DOHH2 (cell line): ENCODE data around the gene MAP4K3.

Experiments used
- EZH2phosphoT487 ChIP-seq: fragments of 200-600 bp; sonication (generic); IDR thresholded peaks from 2 replicates; pipeline ENCODE4 v1.6.1; 2017; ENCODE audit warnings: borderline replicate concordance, mild to moderate bottlenecking, antibody characterized with exemption, low read length, moderate library complexity, mixed read lengths
- TF ChIP-seq, protein P1 (sequence below): fragments of 200-600 bp; sonication (generic); IDR thresholded peaks from one replicate; pipeline ENCODE4 v1.5.1; 2014; ENCODE audit warnings: antibody characterized with exemption, mild to moderate bottlenecking, low read depth, low read length; ENCODE audit not compliant: poor library complexity, severe bottlenecking

DNA sequence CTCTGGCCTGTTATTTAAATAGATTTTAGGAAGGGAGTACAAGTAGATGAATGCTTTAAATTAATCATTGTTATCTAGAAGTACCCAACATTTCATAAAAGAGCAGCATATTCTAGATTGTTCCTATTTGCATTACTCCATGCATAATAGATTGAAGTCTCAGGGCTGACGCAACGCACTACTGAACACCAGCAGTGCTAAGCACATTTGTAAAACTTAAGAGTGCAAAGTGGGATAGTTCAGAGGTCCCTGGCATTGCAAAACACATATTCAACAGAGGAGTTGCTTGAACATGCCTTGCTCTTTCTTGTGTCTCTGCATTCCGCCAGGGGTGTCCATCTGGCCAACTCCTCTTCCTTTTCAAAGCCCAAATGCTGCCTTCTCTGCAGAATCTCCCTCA is 215.6 kb downstream of the MAP4K3 start:
- TF ChIP-seq, protein P1, sequence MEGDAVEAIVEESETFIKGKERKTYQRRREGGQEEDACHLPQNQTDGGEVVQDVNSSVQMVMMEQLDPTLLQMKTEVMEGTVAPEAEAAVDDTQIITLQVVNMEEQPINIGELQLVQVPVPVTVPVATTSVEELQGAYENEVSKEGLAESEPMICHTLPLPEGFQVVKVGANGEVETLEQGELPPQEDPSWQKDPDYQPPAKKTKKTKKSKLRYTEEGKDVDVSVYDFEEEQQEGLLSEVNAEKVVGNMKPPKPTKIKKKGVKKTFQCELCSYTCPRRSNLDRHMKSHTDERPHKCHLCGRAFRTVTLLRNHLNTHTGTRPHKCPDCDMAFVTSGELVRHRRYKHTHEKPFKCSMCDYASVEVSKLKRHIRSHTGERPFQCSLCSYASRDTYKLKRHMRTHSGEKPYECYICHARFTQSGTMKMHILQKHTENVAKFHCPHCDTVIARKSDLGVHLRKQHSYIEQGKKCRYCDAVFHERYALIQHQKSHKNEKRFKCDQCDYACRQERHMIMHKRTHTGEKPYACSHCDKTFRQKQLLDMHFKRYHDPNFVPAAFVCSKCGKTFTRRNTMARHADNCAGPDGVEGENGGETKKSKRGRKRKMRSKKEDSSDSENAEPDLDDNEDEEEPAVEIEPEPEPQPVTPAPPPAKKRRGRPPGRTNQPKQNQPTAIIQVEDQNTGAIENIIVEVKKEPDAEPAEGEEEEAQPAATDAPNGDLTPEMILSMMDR = no peak
- no peak for TF ChIP-seq EZH2phosphoT487
